Lung (tissue), 12 donors: ENCODE measurements around the gene DCHS2. TPM values are rescaled to one million over a fixed set of nuclear protein-coding genes. Genes with fewer than 3 reads are reported as not detected.
A peak's percentile ranks its signal among the peaks of the same experiment; 100 is the strongest.

Source experiments
- ATAC-seq: fragments of 200-7000 bp; cut with Tn5 transposase; one replicate; pipeline ENCODE4 v1.9.1; 2020; ENCODE audit warnings: moderate number of reproducible peaks; ENCODE audit not compliant: insufficient read depth, low FRiP score
- DNase-seq, 3 donors: peaks; one replicate each; pipeline ENCODE4 v3.0.0-alpha.2; 2013 to 2017
- H3K27ac ChIP-seq, 2 donors: one replicate each; pipeline ENCODE4 v1.5.1; 2013; ENCODE audit warnings: mild to moderate bottlenecking in 2 of 2, moderate library complexity in 2 of 2, control low read depth in 1 of 2, inconsistent platforms in 1 of 2, low read depth in 1 of 2, low read length in 1 of 2
- H3K27me3 ChIP-seq, 3 donors: one replicate each; pipeline ENCODE4 v1.5.1; 2013; ENCODE audit warnings: low read length in 2 of 3; ENCODE audit not compliant: control insufficient read depth in 3 of 3, insufficient read depth in 3 of 3
- H3K36me3 ChIP-seq, 4 donors: one replicate each; pipeline ENCODE4 v1.5.1; 2013; ENCODE audit warnings: low read length in 4 of 4, mild to moderate bottlenecking in 1 of 4, moderate library complexity in 1 of 4; ENCODE audit not compliant: control insufficient read depth in 4 of 4, insufficient read depth in 4 of 4
- H3K4me1 ChIP-seq, 5 donors: one replicate each; pipeline ENCODE4 v1.5.1; 2013; ENCODE audit warnings: low read length in 5 of 5, mild to moderate bottlenecking in 2 of 5, moderate library complexity in 1 of 5; ENCODE audit not compliant: control insufficient read depth in 5 of 5, insufficient read depth in 5 of 5
- H3K4me3 ChIP-seq: one replicate; pipeline ENCODE4 v1.5.1; 2013; ENCODE audit warnings: mild to moderate bottlenecking, control low read depth, moderate library complexity
- H3K9ac ChIP-seq, 2 donors: one replicate each; pipeline ENCODE4 v1.5.1; 2013; ENCODE audit warnings: low read length in 2 of 2, control low read depth in 1 of 2; ENCODE audit not compliant: insufficient read depth in 1 of 2
- H3K9me3 ChIP-seq, 4 donors: one replicate each; pipeline ENCODE4 v1.5.1; 2013; ENCODE audit warnings: low read length in 3 of 4, mild to moderate bottlenecking in 1 of 4, moderate library complexity in 1 of 4; ENCODE audit not compliant: control insufficient read depth in 4 of 4, insufficient read depth in 3 of 4
- CTCF ChIP-seq: IDR thresholded peaks from 2 replicates; pipeline ENCODE4 v1.5.1; 2012; ENCODE audit warnings: mild to moderate bottlenecking; ENCODE audit errors: control extremely low read depth, extremely low read depth
- WGBS, 2 donors: extraction: QIAGEN DNeasy Blood & Tissue Kit; methylation state at CpG; one replicate each; pipeline ENCODE4 v1.1.7; 2013; 5-methylcytosine and 5-hydroxymethylcytosine counted together
- polyA plus RNA-seq, 2 donors: library from polyadenylated mRNA; stranded (reverse); fragments of 200-250 nt; gene quantifications; one replicate each; pipeline ENCODE4 v1.2.1, GENCODE V29; 2013
- total RNA-seq, 2 donors: library from RNA; depleted of rRNA in 1 of 2; stranded (reverse); fragments of >200 nt in 1 of 2; gene quantifications; one replicate each; pipeline ENCODE4 v1.2.1, GENCODE V29; 2014 to 2021
- donor health status: control.
- donor health status: control.
- donor health status: Bipolar disorder and iron deficiency.
- donor health status: healthy.
- donor health status: DM: yes; HTN: yes; CAD: no.

DCHS2 gene
- total and polyA plus RNA-seq, 4 donors = 0.02 to 13.4 (median 0.53) TPM

- 84 to 91% methylated on average over 3 of the region's 3 CpGs for WGBS, 2 donors
- ATAC-seq (no peak), DNase-seq (peak in 2 of 3 donors; percentile 78 to 82)
- Histone ChIP-seq H3K36me3 (no peaks in the 10 kb centered on the region), H3K4me1 (peaks cover 0 to 54% (median 8%) of the 10 kb centered on the region in 5 donors), H3K9me3 (peaks cover 0 to 1% (median 0%) of the 10 kb centered on the region in 4 donors), H3K4me3 (no peak overlapping the region), H3K27me3 (no peaks in the 10 kb centered on the region), H3K27ac (no peak overlapping the region), H3K9ac (no peak overlapping the region)
- no peak for TF ChIP-seq CTCF
Observed at GRCh38 chr4:154462081-154462810, 29.4 kb downstream of the DCHS2 start.

DNA sequence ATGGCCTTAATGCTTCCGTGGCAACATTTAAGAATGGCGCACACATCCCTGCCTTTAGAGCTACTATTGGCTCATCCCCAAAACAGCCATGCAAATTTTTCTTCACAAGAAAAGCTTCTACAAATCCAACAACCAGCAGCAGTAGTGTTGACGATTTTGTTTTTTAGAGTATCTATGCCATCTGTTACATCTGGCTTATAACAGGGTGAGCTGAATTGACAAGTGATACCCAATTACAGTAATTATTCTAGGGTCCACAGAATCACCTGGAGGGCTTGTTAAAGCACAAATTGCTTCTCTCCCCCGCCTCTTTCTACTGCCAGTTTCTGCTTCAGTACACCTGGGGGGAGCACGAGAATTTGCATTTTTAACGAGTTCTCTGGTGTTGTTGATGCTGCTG, 34.1 kb downstream of the DCHS2 start:
- no peak overlapping the region for H3K27ac ChIP-seq
- H3K4me1 ChIP-seq = peaks cover 0 to 39% (median 0%) of the 10 kb centered on the region in 5 donors
- H3K9me3 ChIP-seq = peaks cover 0 to 3% (median 0%) of the 10 kb centered on the region in 4 donors
- ATAC-seq = no peak
- H3K36me3 ChIP-seq = no peaks in the 10 kb centered on the region
- DNase-seq = no peak
- no peak overlapping the region for H3K9ac ChIP-seq
- TF ChIP-seq CTCF = no peak
- H3K27me3 ChIP-seq = no peaks in the 10 kb centered on the region
- 69 to 81% methylated on average over 6 of the region's 6 CpGs for WGBS, 2 donors
- H3K4me3 ChIP-seq = no peak overlapping the region

DNA sequence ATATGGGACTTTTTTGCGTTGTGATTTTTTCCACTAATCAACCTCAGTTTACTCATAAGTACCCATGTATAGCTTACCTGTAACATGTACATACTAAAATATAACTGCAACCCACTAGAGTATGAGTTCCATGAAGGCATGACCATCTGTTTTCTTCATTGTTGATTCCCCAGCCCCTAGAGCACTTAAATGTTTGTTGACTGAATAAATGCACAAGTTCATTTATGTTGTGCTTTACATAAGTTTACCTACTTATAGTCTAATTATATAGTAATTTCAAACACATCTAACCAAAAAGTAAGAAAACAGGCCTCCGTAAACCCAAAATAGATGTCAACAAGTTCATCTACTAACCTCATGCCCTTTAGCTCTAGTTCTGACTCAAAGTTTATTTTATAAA, 34.7 kb downstream of the DCHS2 start:
- H3K9ac ChIP-seq = no peak overlapping the region
- ATAC-seq (no peak), DNase-seq (no peak)
- H3K4me3 ChIP-seq = no peak overlapping the region
- H3K9me3 ChIP-seq = peaks cover 0 to 3% (median 0%) of the 10 kb centered on the region in 4 donors
- no peaks in the 10 kb centered on the region for H3K27me3 ChIP-seq
- no peaks in the 10 kb centered on the region for H3K36me3 ChIP-seq
- no peak overlapping the region for H3K27ac ChIP-seq
- peaks cover 0 to 33% (median 0%) of the 10 kb centered on the region in 5 donors for H3K4me1 ChIP-seq
- no peak for TF ChIP-seq CTCF
- 97% methylated on average over 2 of the region's 2 CpGs for WGBS, 2 donors
